Effector CD8-positive, alpha-beta T cell (primary cell): Measurements from ENCODE around the gene CCDC190.
"Not testable (repeated sequence)": the region's sequence is repeated elsewhere in the genome, so short reads cannot be mapped to it uniquely, and the experiment has no call there.

Experiments used
- DNase-seq: peaks from one replicate; lab custom pipeline; 2025; lab: John Stamatoyannopoulos, UW

Gene CCDC190

DNA sequence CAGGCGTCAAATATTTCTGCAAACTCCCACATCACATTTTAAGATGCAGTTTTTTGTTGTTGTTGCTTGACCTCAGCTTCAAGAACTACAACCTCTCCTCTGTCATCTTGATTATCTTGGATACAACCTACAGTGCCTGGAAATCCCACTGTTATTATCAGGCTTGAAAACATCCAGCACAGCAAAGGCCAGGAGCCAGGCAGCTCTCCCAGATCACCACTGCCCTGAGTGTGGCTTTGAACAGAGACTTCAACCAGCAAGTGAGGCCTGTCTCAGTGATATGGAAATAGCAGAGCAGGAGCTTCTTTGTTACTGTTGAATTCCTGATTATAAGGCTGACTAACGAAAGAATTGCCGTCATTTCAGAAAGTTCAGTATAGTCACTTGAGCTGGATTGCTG lies 28.5 kb downstream of the CCDC190 start:
- no peak for DNase-seq

- no peak for DNase-seq
These were observed 31.7 kb downstream of the CCDC190 start for GRCh38 chr1:162829268-162829667.

DNA sequence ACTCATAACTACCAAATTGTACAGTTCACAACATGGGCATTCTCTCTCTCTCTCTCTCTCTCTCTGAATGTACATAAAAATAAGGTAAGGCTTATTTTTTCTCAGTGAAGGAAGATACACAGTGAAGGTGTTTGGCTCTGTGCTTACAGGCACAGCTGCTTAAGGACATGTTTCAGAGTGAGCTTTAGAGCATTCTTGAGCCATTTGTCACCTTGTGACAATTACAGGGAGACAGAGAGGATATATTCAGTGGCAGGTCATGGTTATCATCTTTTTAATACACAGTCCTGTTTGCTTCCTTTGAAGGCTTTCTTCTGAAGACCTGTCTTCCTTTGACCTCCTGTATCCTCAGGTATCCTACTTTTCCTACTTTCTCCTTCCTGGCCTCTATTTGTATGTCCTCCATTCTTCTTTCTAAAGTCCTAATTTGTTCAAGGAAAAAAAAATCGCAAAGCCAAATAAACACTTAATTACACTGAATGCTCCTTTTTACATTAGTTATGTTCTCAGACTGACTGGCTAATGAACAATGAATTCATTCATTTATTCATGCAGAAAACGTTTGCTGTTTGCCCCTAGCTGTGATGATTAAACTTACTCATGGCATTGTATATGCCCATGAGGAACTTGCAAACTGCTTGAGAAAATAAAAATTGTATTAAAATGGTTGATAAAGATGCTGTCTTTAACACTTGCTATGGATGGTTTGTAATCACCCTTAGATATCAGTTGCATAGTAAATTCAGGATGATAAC lies 37.0 kb downstream of the CCDC190 start:
- no peak for DNase-seq

- DNase-seq: no peak
These were observed 37.7 kb downstream of the CCDC190 start for GRCh38 chr1:162823231-162823630.

- no peak for DNase-seq
These were observed 38.4 kb downstream of the CCDC190 start for GRCh38 chr1:162822391-162823200.

GRCh38 chr1:162818666-162819065 lies 42.3 kb downstream of the CCDC190 start:
- DNase-seq: not testable (repeated sequence)

DNA sequence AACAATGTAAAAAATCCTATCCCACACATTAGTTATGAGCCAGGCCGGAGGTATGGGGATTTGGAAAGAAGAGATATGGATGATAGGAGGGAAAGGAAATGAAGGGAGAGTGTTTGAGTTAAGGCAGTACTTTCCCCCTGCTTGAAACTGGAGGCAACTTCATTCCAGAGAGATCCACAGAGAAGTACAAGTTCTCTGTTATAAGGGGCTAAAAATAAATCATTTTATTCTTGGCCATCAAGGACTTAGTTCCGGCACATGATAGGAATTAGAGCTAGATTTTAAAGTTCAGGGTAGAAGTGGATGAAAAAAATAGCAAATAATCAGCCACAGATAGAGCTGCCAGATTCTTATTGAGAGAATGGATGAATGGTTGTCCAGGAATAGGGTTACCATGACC lies 42.8 kb downstream of the CCDC190 start:
- DNase-seq: not testable (repeated sequence)

DNA sequence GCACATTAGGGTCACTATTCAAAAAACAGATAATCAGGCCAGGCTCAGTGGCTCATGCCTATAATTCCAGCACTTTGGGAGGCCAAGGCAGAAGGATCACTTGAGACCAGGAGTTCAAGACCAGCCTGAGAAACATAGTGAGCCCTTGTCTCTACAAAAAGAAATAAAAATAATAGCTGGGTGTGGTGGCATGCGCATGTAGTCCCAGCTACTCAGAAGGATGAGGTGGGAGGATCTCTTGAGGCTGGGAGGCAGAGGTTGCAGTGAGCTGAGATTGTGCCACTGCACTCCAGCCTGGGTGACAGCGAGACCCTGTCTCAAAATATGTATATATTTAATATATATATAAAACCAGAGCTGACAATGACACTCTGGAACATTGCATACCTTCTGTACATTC lies 48.6 kb downstream of the CCDC190 start:
- DNase-seq: not testable (repeated sequence)

DNA sequence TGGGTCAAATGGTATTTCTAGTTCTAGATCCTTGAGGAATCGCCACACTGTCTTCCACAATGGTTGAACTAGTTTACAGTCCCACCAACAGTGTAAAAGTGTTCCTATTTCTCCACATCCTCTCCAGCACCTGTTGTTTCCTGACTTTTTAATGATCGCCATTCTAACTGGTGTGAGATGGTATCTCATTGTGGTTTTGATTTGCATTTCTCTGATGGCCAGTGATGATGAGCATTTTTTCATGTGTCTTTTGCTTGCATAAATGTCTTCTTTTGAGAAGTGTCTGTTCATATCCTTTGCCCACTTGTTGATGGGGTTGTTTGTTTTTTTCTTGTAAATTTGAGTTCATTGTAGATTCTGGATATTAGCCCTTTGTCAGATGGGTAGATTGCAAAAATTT lies 53.5 kb downstream of the CCDC190 start:
- DNase-seq: not testable (repeated sequence)
